Activated CD4-positive, alpha-beta T cell treated with anti-CD3 and anti-CD28 coated beads, Interleukin-2, amount 50 U/mL, for 1 hour (primary cell): ENCODE results near the gene TRIM62.
A peak's percentile ranks its signal among the peaks of the same experiment; 100 is the strongest.

Source experiments
- DNase-seq: peaks from one replicate; pipeline ENCODE4 v3.0.0-alpha.2; 2020

TRIM62 gene

DNA sequence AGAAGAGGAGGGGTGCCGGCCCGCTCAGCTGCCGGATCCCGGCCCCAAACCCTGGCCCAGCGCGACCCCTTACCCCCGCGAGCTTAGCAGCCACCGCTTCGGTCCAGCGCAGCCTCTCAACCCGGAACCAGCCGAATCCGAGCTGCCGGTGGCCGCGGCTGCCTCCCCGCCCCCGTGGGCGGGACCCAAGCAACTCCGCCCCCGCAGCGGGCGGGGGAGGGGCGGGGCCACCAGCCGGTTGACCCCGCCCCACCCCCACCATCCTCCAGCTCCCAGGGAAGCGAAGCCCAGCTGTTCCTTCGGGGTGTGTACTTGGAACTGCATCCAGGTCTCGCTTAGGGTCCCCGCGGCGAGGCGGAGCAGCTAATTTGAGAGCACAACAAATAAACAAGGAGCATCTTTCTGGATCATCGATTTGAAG lies at the start of gene TRIM62:
TSS of gene TRIM62 (minus strand) at position 123 of the 421 bp plus-strand sequence. CDS start 611 bp downstream, outside the sequence.
- DNase-seq = peak; percentile 73

DNA sequence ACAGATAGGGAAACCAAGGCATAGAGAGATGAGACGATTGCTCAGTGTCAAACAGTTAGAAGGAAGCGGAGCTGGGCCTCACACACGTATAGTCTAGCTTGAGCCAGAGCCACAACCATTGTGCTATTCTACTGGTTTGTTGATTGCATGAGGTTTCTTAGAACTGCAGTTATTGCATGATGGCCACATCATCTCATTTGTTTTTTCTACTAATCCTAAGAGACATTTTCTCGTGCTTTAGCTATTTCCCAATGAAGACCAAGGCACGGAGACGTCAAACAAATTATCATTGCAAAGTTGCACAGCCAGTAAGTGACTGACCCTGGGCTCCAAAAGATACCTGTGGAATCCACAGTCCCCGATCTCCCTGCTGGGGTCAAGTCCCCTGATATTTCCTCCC lies 49.3 kb upstream of the TRIM62 start:
- no peak for DNase-seq

DNA sequence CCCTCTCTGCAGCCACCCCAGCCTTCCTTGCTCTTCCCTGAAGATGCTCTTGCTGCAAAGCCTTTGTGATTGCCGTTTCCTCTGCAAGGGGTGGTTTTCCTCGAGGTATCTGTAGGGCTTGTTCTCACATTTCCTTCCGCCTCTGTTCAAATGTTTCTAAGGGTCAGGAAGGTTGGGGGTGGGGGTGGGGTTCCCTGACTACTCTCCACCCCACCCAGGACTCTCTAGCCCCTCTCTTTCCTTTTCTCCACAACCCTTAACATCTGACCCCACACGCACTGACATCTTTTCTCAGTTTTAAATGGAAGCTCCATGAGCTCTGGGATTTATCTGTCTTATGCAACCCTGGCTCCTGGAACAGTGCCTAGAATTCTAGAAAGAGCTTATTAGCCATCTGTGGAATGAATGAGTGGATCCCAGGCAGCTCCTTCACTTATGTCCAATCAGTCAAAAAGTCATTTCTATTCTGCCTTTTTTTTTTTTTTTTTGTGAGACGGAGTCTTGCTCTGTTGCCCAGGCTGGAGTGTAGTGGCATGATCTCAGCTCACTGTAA lies 47.2 kb upstream of the TRIM62 start:
- DNase-seq = no peak

DNA sequence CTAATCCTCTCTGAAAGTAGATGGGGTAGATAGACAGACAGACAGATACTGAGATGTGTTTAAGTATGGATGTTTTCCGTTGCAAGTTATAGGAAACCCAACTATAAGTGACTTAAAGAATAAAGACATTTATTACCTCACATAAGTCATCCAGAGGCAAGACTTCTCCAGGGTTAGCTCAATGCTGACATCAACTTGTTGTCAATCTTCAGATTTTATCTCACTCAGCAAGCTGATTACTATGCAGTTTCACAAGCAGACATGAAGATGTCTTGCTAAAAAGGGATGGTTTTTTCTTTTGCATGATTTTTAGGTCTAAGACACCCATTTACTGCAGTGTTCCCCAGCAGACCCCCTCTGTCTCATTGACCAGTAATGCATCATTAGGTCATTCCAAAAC lies 43.7 kb upstream of the TRIM62 start:
- DNase-seq = no peak

DNA sequence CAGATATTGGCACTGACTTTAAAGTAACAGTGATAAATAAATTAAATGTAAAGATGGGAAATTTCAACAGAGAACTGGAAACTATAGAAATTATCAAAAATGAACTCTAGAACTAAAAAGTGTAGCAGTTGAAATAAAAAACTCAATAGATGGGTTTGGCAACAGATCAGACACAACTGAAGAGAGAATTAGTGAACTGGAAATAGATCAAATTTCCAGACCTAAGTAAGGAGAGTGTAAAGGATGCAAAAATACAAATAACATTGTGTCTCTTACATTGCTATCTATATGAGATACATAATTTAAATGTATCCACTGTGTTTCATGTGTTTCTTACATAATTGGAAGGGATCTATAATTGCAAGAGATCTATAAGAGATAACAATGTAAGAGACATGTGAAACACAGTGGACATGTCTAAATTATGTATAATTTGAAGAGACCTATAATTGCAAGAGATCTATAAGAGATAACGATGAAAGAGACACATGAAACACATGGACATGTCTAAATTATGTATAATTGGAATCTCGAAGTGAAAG lies 42.4 kb upstream of the TRIM62 start:
- DNase-seq = no peak

DNA sequence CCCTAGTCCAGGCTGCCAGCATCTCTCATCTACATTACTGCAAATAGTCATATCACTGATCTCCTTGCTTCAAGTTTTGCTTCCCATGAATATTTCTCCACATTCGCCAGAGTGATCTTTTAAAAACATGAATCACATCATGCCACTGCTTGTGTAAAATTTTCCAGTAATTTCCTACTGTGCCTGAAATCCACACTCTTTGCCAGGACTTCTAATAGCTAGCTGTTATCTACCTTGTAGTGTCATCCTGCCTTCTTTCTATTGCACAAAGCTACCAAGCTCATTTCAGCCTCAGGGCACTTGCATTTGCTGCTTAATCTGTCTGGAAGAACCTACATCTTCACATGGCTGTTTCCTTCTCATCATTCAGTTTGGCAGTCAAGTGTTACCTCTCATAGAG lies 40.5 kb upstream of the TRIM62 start:
- DNase-seq = no peak

DNA sequence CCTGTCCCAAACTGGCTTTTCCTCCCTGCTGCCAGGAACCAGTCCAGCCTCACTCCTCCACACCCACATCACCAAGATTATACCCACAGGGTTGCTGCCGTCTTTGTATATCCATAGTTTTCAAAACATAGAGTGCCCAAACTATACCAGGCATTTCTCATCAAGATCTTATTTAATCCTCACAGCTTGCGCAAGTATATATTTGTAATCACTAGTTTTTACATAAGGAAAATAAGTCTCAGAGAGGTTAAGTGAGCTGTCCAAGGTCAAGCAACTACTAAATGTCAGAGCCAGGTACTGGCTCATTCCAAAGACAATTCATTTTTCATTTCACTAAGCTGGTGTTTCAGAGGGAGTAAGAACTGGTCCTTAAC lies 39.5 kb upstream of the TRIM62 start:
- DNase-seq = no peak

DNA sequence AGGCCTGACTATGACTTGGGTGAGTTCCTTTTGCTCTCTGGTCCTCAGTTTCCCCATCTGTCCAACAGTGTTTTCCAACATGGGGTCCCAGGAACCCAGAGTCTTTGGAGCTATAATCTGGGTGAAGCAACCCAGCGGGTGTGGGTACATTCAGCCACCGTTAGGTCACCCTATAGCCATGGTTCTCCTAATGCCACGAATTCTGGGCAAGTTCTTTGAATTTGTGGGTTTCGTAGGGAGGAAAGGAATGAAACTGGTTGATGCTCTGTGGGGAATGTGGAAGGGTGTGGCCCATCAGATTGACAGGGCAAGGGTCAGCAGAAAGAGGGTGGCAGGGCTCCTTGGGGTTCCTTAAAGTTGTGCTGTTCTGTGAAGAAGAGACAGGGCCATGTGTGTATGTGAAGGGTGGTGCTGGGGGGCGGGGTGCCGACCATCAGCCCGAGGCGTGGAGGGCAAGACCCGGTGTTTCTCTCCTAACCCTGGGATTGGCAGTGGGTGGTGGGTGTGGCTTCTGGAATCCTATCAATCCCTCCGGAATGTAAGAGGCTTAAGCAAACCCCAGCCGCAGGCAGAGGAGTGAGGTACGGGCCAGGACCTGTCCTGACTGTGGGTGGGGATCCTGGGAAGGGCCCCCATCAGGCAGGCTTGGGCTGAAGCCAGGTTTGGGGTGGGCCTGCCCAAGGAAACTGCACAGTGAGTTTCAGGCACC lies 39.0 kb upstream of the TRIM62 start:
- DNase-seq = no peak

DNA sequence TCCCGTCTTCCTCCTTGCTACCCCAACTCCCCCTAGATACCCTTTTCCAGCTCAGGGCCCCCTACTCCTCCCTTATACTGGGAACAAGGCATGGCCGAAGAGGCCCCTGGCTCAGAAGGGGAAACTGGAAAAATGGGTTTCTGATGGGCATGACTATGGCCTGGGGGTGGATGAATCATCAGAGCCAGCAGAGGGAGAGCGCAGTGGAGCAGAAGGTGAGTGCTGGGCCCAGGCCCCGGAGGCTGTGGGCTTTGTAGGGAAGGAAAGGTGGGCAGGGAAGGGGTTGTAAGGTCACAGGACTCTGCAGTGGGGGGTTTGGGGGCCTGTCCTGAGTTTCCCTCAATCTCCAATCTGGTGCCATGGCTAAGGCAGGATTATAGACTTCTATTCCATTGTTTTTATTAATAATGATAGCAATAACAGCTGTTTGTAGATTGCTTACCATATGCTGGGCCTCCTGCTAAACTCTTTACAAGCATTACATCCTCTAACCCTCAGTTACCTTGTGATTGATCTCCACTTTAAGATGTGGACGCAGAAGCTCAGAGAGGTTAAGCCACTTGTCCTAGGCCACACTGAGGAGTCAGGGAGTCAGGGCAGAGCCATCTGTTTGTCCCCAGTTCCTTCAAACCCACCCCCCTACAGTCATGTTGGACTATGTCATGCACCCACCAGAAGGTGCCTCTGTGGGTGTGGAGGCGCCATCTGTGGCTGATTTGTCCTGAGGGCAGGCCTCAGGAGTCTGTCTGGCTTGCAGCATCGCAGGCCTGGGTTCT lies 38.2 kb upstream of the TRIM62 start:
- no peak for DNase-seq

DNA sequence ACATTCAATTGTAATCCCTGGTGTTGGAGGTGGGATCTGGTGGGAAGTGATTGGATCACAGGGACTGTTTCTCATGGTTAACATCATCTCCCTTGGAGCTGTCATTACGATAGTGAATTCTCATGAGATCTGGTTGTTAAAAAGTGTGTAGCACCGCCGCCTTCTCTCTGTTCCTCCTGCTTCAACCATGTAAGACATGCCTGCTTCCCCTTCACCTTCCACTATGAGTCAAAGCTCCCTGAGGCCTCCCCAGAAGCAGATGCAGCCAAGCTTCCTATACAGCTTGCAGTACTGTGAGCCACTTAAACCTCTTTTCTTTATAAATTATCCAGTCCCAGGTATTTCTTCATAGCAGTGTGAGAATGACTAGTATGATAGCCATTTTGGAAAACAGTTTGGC lies 30.1 kb upstream of the TRIM62 start:
- no peak for DNase-seq

DNA sequence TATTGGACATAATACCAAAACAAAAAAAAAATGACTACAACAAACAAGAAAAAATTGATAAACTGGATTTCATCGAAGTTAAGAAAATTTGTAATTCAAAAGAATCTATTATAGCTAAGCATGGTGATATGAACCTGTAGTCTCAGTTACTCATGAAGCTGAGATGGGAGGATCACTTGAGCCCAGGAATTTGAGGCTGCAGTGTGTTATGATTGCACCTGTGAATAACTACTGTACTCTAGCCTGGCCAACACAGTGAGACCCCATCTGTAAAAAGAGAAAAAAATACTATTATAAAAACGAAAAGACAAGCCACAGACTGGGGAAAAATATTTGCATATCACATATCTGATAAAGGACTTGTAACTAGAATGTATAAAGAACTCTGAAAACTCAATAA lies 24.5 kb upstream of the TRIM62 start:
- DNase-seq = no peak

DNA sequence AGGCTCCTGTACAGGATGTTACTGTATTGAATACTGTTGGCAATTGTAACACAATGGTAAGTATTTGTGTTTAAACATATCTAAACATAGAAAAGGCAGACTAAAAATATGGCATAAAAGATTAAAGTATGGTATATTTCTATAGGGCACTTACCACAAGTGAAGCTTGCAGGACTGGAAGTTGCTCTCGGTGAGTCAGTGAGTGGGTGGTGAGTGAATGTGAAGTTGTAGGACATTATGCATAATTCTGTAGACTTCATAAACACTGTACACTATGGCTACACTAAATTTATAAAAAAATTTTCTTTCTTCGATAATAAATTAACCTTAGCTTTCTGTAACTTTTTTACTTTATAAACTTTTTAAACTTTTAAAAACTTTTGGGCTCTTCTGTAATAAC lies 13.7 kb upstream of the TRIM62 start:
- DNase-seq = no peak

DNA sequence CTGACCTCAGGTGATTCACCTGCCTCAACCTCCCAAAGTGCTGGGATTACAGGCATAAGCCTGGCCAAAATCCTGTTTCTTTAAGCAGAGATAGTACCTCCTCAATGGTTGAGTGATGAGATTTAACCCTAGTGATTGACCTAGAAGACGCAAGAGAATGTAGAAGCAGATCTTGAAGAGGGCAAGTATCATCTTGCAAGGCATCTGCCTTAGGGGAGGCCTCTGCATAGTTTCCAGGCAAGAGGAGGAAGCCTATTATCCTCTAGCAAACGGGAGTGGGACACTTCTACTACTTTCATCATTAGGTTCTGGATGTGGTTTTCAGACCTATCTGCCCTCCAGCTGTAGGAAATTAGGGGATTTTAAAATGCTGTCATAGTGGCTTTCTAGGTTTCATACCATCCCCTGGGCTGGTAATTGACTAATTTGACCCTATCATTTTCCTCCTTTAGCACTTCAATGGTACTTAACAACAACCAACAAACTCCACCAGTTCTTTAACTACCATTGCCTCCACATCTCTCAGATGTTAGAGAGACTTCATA lies 10.0 kb upstream of the TRIM62 start:
- DNase-seq = no peak

DNA sequence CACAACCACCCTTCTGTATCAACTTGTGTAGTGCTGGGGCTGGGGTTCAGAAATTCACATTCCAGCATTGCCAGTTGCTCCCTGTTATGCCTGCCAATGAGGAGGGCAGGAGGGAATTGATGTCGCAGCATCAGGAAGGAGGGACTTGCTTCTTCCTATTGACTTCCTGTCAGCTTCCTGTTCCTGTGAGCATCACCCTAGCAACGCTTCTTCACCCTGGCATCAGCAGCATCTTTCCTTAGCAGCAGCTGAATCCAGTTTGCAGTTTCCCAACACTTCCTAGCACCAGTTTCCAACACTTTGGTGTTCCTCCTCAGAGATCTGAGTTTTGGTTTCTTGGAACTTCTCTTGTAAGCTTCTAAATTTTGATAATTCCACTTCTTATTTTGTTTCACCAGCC lies 8.9 kb upstream of the TRIM62 start:
- no peak for DNase-seq

DNA sequence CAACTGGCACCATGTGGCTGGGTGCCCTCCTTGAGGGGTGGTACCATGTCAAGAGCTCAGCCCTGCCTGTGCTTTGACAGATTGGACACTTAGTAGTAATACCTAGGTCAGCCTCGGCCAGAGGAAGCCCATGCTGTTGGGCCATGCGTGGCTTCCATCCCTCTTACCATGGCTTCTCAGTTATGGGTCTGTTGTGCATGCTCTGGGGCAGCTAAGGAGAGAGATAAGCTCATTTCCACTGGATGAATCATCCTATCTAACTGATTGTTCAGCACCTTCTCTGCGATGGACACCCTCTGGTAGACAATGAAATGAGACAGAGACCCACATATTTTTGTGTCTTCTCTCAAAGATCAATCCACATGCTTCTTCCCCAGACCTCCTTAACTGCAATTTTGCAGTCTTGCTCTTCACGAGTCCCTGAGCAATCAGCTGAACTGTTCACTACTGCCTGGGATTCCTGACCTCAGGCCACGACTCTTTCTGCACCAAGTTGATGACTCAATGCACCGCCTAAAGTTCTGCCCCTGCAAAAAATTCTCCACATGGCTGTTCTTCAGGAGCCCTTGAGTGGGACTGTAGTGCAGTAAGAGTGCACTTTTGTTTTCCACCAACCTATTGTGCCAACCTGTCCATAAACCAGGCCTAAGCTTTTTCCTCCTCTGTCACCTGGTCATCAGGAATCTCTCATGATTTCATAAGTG lies 6.9 kb upstream of the TRIM62 start:
- no peak for DNase-seq

DNA sequence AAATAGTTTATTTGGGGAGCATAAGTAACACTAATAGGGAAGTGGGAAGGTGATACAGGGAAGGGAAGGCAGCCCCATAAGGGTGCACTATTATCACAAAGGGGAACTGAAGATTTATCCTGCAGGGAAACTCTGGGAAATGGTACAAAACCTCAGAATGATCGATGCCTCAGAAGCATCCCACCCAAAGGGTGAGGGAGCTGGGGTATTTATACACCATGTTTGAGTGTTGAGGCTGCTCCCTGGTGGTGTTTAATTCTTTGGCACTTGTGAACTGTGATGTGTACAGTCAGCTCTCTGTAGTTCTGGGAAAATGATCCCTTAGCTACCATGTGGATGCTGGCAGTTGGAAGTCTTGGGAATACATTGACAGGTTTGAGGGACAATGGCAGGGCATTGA lies 5.1 kb upstream of the TRIM62 start:
- no peak for DNase-seq

DNA sequence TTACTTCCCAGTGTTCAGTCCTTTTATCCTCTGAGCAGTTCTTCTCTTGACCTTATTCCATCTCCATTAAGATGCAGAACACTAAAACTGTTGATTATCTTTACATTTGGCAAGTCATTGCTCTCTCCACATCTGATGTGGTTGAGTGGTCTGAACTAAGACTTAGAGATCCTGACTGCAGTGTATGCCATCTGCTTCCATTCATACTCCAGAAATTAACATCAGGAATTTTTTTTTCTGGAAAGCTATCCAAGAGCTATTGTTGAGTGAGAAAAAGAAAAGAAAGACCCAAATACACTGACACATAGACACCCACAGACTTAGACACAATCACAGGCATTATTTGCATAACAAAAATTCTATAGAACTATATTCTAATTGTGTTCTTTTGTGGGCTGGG lies 3.7 kb upstream of the TRIM62 start:
- no peak for DNase-seq

DNA sequence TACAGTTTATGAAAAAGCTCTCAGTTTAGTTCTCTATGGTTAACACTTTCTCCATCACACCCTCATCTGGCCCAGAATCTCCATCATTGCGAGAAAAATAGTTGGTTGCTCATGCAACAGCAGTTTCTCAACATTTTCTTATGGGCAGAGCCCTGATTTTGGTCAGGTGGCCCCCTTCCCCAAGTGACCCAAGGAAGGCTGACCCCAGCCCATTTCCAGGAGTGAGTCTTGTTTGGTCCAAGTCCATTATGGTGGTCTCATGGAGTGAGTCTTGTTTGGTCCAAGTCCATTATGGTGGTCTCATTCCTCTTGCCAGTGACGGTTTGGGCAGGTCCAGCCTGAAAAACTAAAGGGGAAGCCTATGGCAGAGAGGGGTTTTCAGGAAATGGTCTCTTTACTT lies 1.5 kb upstream of the TRIM62 start:
- no peak for DNase-seq

DNA sequence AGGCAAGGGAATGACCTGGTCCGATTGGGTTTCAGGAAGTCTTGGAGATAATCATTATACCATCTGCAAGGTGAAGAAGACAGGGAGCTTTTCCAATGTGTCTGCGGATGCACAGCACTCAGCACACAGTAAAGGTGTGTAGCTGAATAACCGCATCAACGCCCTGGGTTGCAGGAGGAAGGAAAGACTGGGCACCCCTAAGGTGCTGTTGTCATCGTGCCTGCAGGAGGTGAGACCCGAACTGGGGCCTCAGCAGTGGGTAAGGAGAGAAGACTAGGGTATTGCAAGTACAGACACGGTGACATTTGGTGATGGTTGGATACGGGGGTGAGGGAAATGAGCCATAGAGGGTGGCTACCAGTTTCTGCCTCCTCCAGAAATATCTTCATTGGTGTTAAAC lies 1.1 kb upstream of the TRIM62 start:
- DNase-seq = no peak

DNA sequence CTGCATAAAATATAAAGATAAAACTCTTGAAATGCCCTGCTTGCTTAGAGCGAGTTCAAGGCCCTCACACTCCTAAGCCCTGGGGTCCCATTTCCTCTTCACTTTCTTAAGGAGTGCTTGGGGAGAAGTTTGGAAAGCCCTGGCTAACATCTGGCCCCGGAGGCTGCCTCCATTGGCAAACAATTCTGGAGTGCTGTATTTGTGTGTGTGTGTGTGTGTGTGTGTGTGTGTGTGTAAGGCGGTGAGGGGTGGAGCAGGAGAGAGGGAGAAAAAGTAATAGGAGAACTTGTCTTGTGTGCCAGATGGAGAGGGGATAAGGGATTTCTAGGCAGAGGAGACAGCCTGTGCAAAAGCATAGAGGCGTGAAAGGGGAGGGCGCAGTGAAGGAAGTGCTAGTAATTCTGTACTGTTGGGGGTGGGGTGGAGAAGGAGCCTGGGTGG lies 578 bp upstream of the TRIM62 start:
- DNase-seq = no peak

DNA sequence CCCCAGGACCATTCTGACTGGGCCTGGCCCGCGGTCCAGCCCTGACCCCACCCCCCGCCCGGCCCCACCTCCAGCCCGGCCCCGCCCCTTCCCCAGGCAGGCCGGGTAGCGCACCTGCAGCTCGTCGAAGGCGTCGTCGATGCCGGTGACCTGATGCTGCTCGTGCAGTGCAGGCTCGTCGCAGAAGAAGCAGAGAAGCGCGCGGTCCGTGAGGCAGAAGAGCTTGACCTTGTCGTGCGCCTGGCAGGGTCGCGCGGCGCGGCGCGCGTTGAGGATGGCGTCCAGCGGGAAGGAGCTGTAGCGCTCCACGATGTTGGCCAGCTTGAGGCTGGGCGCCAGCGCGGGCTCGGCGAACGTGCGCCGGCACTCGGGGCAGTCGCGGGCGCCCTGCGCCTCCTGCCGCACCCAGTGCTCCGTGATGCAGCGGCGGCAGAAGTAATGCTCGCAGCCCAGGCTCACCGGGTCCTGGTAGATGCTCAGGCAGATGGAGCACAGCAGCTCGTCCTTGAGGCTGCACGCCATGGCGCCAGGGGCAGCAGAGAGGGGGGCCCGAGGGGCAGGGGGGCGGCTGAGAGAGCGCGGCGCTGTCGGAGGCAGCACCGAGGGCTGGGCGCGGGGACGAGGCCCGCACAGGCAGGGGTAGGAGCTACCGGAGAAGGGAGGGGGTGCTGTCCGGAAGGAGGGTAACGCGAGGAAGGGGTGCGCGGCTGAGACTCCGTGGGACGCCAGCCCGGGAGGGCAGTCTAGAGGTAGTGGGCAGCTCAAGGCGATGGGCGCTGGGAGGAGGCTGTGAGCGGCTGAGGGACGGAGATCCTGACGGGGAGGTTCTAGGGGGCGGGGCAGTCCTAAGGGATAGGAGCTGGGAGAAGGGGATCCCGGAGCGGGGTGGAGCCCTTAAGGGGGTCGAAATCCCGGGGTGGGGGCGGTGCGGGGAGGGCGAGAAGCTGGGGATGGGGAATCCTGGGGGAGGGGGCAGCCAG lies 642 bp downstream of the TRIM62 start:
- peak; percentile 78 for DNase-seq
